Motor neuron (in vitro differentiated cells): ENCODE data around the gene ACADL. TPM values are rescaled to one million over a fixed set of nuclear protein-coding genes. Genes with fewer than 3 reads are reported as not detected.

Experiments
- ATAC-seq, 8 experiments: fragments of 200-7000 bp; cut with Tn5 transposase; replicated peaks in 6 of 8; 2 replicates each; pipeline ENCODE4 v1.8.0; 2021; ENCODE audit warnings: mild to moderate bottlenecking in 8 of 8, moderate library complexity in 8 of 8
- H3K27ac ChIP-seq, 2 donors: fragments of 250-450 bp; sonication (Bioruptor Pico); 2 replicates each; pipeline ENCODE4 v1.9.0; 2021; ENCODE audit warnings: antibody characterized with exemption in 2 of 2, mild to moderate bottlenecking in 2 of 2, moderate library complexity in 1 of 2
- H3K4me1 ChIP-seq, 2 donors: fragments of 250-450 bp; sonication (Bioruptor Pico); replicated peaks in 1 of 2; 2 replicates each; pipeline ENCODE4 v1.6.1; 2021; ENCODE audit warnings: antibody characterized with exemption in 2 of 2, mild to moderate bottlenecking in 2 of 2, moderate library complexity in 1 of 2
- H3K4me3 ChIP-seq, 5 donors: fragments of 250-450 bp; sonication (Bioruptor Pico); 2 replicates each; pipeline ENCODE4 v1.9.0; 2021; ENCODE audit warnings: antibody characterized with exemption in 5 of 5, mild to moderate bottlenecking in 5 of 5, moderate library complexity in 4 of 5
- WGBS, 10 experiments: fragments of 450-650 bp; shearing (Covaris generic); methylation state at CpG; one replicate each; pipeline ENCODE4 v1.0.0; 2022; 5-methylcytosine and 5-hydroxymethylcytosine counted together
- in situ Hi-C, 9 experiments: fragments of 400-800 bp; cut with MboI; loops; one replicate each; pipeline ENCODE4 v1.15.0; 2021; ENCODE audit warnings: low sequenced_read_pairs in 9 of 9, low pct_unique_long_range_greater_than_20kb in 2 of 9; ENCODE audit not compliant: unreplicated experiment in 9 of 9
- total RNA-seq, 8 experiments: library from RNA; unstranded; fragments of 300-600 nt; gene quantifications; 2 replicates each; pipeline versions ENCODE4 v1.2.3 to v1.2.4, GENCODE V29; 2022

ACADL gene
- total RNA-seq, 8 experiments from 2014 or later, result 0.08 to 1.4 (median 0.41) TPM; not detected in 2

DNA sequence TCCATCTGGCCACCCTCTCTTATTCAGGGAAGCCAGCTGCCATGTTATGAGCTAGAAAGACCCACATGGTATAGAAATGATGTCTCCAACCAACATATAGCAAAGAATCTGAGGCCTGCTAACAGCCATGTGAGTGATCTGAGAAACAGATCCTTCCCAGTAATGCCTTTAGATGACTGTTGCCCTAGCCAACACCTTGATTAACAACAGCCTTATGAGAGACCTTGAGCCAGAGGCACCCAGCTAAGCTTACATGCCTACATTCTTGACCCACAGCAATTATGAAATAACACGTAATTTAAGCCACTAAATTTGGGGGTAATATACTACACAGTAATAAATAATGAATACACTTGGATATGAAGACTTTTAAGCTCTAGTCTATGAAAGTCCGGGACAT, 67.0 kb downstream of the ACADL start:
- in situ Hi-C loops, result no loop called here
- Histone ChIP-seq H3K27ac (no peak overlapping the region), H3K4me1 (no peaks in the 10 kb centered on the region), H3K4me3 (no peak overlapping the region)
- WGBS, 10 experiments, result 63 to 100% (median 100%) methylated on average over 1 to 2 of the region's 2 CpGs; no CpG with 5 or more reads in 1 of the 10 experiments
- ATAC-seq, result no peak

DNA sequence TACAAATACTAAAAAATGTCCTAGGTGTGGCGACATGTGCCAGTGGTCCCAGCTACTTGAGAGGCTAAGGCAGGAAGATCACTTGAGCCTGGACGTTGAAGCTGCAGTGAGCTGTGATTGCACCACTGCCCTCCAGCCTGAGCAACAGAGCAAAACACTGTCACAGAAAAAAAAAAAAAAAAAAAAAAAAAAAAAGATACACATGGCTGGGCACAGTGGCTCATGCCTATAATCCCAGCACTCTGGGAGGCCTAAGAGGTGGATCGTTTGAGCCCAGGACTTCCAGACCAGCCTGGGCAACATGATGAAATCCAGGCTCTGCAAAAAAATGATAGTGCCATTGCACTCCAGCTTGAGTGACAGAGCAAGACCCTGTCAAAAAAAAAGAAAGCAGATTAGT, 67.7 kb downstream of the ACADL start:
- WGBS, 10 experiments, result 60 to 100% (median 82%) methylated on average over 1 to 3 of the region's 3 CpGs; no CpG with 5 or more reads in 3 of the 10 experiments
- in situ Hi-C loops, result no loop called here
- no peak for ATAC-seq

DNA sequence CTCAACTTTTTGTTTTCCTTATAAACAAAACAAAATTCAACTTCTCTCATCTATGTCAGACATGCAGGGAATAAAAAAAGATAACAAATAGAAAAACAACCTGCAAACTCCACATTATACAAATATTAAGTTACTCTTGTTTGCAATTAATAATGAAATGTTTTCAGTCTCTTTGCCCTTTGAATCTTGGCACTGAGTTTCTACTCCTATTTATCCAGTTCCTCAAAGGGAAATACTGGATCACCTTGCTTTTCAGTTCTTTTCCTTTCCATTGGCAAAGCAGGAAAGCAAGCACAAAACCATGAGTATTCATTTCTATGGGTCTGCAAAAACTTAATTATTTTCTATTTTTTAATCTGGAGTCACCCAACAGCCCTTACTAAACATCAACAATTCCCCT, 77.6 kb downstream of the ACADL start:
- no peak overlapping the region for H3K27ac ChIP-seq
- no peak overlapping the region for H3K4me3 ChIP-seq
- in situ Hi-C loops, result no loop called here
- no peak for ATAC-seq
- no peaks in the 10 kb centered on the region for H3K4me1 ChIP-seq

More for the DNA sequence above, 67.7 kb downstream of the ACADL start:
- H3K4me3 ChIP-seq, result no peak overlapping the region
- H3K27ac ChIP-seq, result no peak overlapping the region
- H3K4me1 ChIP-seq, result no peaks in the 10 kb centered on the region

Other genes starting within 250 kb of the ACADL start
- 10 to 100 TPM; 25.7 to 56.6 (median 40.6) TPM for gene RPE, start 222.8 kb downstream of the ACADL start, total RNA-seq
- 10 to 100 TPM in 7 of 8 experiments, 1 to 10 TPM in 1; 8.0 to 38.9 (median 16.6) TPM for gene KANSL1L, start 54.0 kb downstream of the ACADL start, total RNA-seq
- not detected for gene MYL1, start 89.7 kb upstream of the ACADL start, total RNA-seq